HG03280 (cell line): ENCODE results near the gene ZNF221.
"Not testable (repeated sequence)": the region's sequence is repeated elsewhere in the genome, so short reads cannot be mapped to it uniquely, and the experiment has no call there.

Experiments used
- ATAC-seq: cut with Tn5 transposase; IDR thresholded peaks from one replicate; pipeline ENCODE4 v1.9.1; 2021; ENCODE audit warnings: mild to moderate bottlenecking, moderate library complexity; ENCODE audit not compliant: unreplicated experiment

ZNF221 gene

GRCh38 chr19:43950834-43951645, at the start of gene ZNF221:
Gene ZNF221, plus strand, starts transcription at chr19:43951228. Its CDS starts 11,499 bp downstream, at chr19:43962727.
- peak; percentile 93 for ATAC-seq

GRCh38 chr19:43901395-43902390, 49.3 kb upstream of the ZNF221 start:
- peak; percentile 63 for ATAC-seq

GRCh38 chr19:43902399-43902798, 48.6 kb upstream of the ZNF221 start:
- no peak for ATAC-seq

GRCh38 chr19:43905897-43906296, 45.1 kb upstream of the ZNF221 start:
- no peak for ATAC-seq

- no peak for ATAC-seq
Observed at GRCh38 chr19:43906774-43907173, 44.3 kb upstream of the ZNF221 start.

GRCh38 chr19:43908659-43909058, 42.4 kb upstream of the ZNF221 start:
- no peak for ATAC-seq

- ATAC-seq = no peak
Observed at GRCh38 chr19:43910884-43911283, 40.1 kb upstream of the ZNF221 start.

GRCh38 chr19:43913383-43913782, 37.6 kb upstream of the ZNF221 start:
- ATAC-seq = no peak

- ATAC-seq = no peak
Observed at GRCh38 chr19:43914051-43914450, 37.0 kb upstream of the ZNF221 start.

GRCh38 chr19:43923875-43924274, 27.2 kb upstream of the ZNF221 start:
- no peak for ATAC-seq

GRCh38 chr19:43928820-43929219, 22.2 kb upstream of the ZNF221 start:
- ATAC-seq = no peak

- ATAC-seq = no peak
Observed at GRCh38 chr19:43934055-43934984, 16.7 kb upstream of the ZNF221 start.

- ATAC-seq = peak; percentile 96
Observed at GRCh38 chr19:43934985-43935708, 15.9 kb upstream of the ZNF221 start, which contains the start of gene ZNF45. Gene ZNF45, minus strand, starts transcription at chr19:43935282. Its CDS starts 13,097 bp downstream, at chr19:43922185.

GRCh38 chr19:43936188-43936587, 14.8 kb upstream of the ZNF221 start:
- no peak for ATAC-seq

- no peak for ATAC-seq
Observed at GRCh38 chr19:43939557-43940260, 11.3 kb upstream of the ZNF221 start.

- ATAC-seq = no peak
Observed at GRCh38 chr19:43940719-43941118, 10.3 kb upstream of the ZNF221 start.

- no peak for ATAC-seq
Observed at GRCh38 chr19:43941209-43941608, 9.8 kb upstream of the ZNF221 start.

- not testable (repeated sequence) for ATAC-seq
Observed at GRCh38 chr19:43947412-43947811, 3.6 kb upstream of the ZNF221 start.

GRCh38 chr19:43949803-43950202, 1.2 kb upstream of the ZNF221 start:
- not testable (repeated sequence) for ATAC-seq
